ENCODE data around the gene BBOF1. TPM values are rescaled to one million over a fixed set of nuclear protein-coding genes. Genes with fewer than 3 reads are reported as not detected.
"Not testable (repeated sequence)": the region's sequence is repeated elsewhere in the genome, so short reads cannot be mapped to it uniquely, and the experiment has no call there.

Gene BBOF1
- total RNA-seq, 1 experiment from 2014 or later: 4.0 TPM

DNA sequence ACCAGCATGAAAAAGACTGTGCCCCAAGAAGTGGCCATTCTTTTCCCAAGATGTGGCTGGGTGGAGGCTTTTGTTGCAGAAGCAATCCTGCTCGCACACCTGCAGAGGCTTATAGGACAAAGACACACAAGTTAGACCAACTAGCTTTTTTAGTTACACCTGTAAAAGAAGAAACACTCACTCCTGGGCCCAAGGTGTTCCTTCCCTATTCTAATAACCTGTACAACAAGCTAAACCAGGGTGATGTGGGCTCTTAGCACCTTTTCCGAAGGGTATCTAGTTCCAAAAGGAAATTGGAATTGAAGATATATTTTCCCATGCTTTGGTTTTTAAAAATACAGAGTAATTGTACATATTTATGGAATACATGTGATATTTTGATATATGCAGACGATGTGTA, 31.1 kb upstream of the BBOF1 start:
- H3K9me2 ChIP-seq (ENCODE audit: insufficient read depth): no peaks in the 10 kb centered on the region
- H2AFZ ChIP-seq (ENCODE audit: low read depth, low read length, poor library complexity, severe bottlenecking): no peak overlapping the region
- no peak for TF ChIP-seq CEBPB (IDR thresholded peaks at IDR 0.05; ENCODE audit: low read depth)
- no peak for TF ChIP-seq EGR1 (IDR thresholded peaks at IDR 0.05; ENCODE audit: low read depth)
- no peak for TF ChIP-seq CBX3 (IDR thresholded peaks at IDR 0.05; ENCODE audit: low read depth)
- TF ChIP-seq CTCF (IDR thresholded peaks at IDR 0.05 in 2 of 3, conservative IDR thresholded peaks at IDR 0.05 in 1 of 3; ENCODE audit: borderline replicate concordance in 1 of 3, insufficient read depth in 1 of 3, low read depth in 2 of 3, low read length in 2 of 3): no peak
- no peak for TF ChIP-seq ELF1 (IDR thresholded peaks at IDR 0.05; ENCODE audit: borderline replicate concordance, low read depth)
- TF ChIP-seq TCF7L2 (IDR thresholded peaks at IDR 0.05; ENCODE audit: borderline replicate concordance, extremely low read depth, insufficient read depth, insufficient read length): no peak
- no peak for TF ChIP-seq POLR2AphosphoS5 (IDR thresholded peaks at IDR 0.05; ENCODE audit: low read depth, low read length)
- no peak for TF ChIP-seq RAD21 (IDR thresholded peaks at IDR 0.05; ENCODE audit: low read depth)
- no peak for DNase-seq (ENCODE audit: low read depth, low spot score)
- H3K9ac ChIP-seq (ENCODE audit: low read length): no peak overlapping the region
- no peak overlapping the region for H3K4me3 ChIP-seq (replicated peaks in 1 of 2; ENCODE audit: low read depth in 1 of 2, low read length in 2 of 2)
- ChIA-PET RAD21 (ENCODE audit: low non-redundant PET in 1 of 2, low total read pairs in 2 of 2, uncharacterized antibody in 2 of 2, unreplicated experiment in 2 of 2) (no interaction called here), CTCF (no interaction called here), POLR2A (no interaction called here)
- H4K20me1 ChIP-seq (ENCODE audit: insufficient read depth): no peaks in the 10 kb centered on the region
- peaks cover 0 to 4% of the 10 kb centered on the region in 2 experiments; a peak in 1 of 4 replicates for H3K36me3 ChIP-seq (ENCODE audit: control insufficient read depth in 1 of 2, insufficient read depth in 2 of 2, low read length in 2 of 2)
- H3K27me3 ChIP-seq (ENCODE audit: insufficient read depth, low read length): no peaks in the 10 kb centered on the region
- no peak overlapping the region for H3K4me2 ChIP-seq (ENCODE audit: low read length)
- no peak overlapping the region for H3K27ac ChIP-seq (ENCODE audit: low read depth, low read length)
- BruUV-seq (replicated peaks): no TSS peak
- H3K9me3 ChIP-seq (ENCODE audit: control insufficient read depth in 1 of 2, insufficient read depth in 1 of 2, low read depth in 1 of 2, low read length in 2 of 2): no peaks in the 10 kb centered on the region
- intact Hi-C loops (cut with micrococcal nuclease): no loop called here
- H3K79me2 ChIP-seq (ENCODE audit: insufficient read depth, low read length): no peaks in the 10 kb centered on the region
- no peaks in the 10 kb centered on the region for H3K4me1 ChIP-seq (ENCODE audit: control insufficient read depth in 1 of 2, insufficient read depth in 2 of 2, low read length in 2 of 2)
- no peak for ATAC-seq

- BruUV-seq (replicated peaks); DNase-seq (ENCODE audit: low read depth, low spot score); intact Hi-C loops (cut with micrococcal nuclease); ATAC-seq; CTCF ChIA-PET; H3K4me3 ChIP-seq (replicated peaks in 1 of 2; ENCODE audit: low read depth in 1 of 2, low read length in 2 of 2); POLR2A ChIA-PET; H3K27me3 ChIP-seq (ENCODE audit: insufficient read depth, low read length); H4K20me1 ChIP-seq (ENCODE audit: insufficient read depth); H3K36me3 ChIP-seq (ENCODE audit: control insufficient read depth in 1 of 2, insufficient read depth in 2 of 2, low read length in 2 of 2); H3K27ac ChIP-seq (ENCODE audit: low read depth, low read length); H3K79me2 ChIP-seq (ENCODE audit: insufficient read depth, low read length); H3K9me2 ChIP-seq (ENCODE audit: insufficient read depth); H3K4me1 ChIP-seq (ENCODE audit: control insufficient read depth in 1 of 2, insufficient read depth in 2 of 2, low read length in 2 of 2); H3K4me2 ChIP-seq (ENCODE audit: low read length); H2AFZ ChIP-seq (ENCODE audit: low read depth, low read length, poor library complexity, severe bottlenecking); RAD21 ChIA-PET (ENCODE audit: low non-redundant PET in 1 of 2, low total read pairs in 2 of 2, uncharacterized antibody in 2 of 2, unreplicated experiment in 2 of 2); H3K9ac ChIP-seq (ENCODE audit: low read length); H3K9me3 ChIP-seq (ENCODE audit: control insufficient read depth in 1 of 2, insufficient read depth in 1 of 2, low read depth in 1 of 2, low read length in 2 of 2): not testable (repeated sequence)
These were observed 30.5 kb upstream of the BBOF1 start for GRCh38 chr14:73988656-73989055.
